ENCODE results near the gene SNED1.
A peak's percentile ranks its signal among the peaks of the same experiment; 100 is the strongest.

The SNED1 gene

DNA sequence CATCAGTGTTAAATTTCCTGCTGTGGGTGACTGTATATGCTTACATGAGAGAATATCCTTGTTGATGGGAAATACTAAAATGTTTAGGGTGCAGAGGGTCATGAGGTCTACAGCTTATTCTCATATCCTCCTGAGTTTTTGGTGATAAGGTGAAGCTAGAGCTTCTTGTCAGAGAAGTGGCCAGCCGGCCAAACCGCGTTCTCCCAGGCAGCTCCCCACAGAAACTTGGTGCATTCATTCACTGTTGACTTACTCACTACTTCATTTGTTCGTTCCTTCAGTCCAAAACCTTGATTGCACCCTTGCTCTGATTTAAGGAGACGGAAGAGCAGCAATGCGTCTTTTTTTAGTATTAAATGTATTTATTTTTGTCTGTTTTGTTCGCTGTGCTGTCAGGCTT is 8.7 kb downstream of the SNED1 start:
- no peak for DNase-seq

- peak; percentile 8 for DNase-seq
Measured at GRCh38 chr2:241007880-241008710, 9.7 kb downstream of the SNED1 start.

- peak; percentile 0 for DNase-seq
Measured at GRCh38 chr2:241008711-241009121, 10.3 kb downstream of the SNED1 start.

- peak; percentile 8 for DNase-seq
Measured at GRCh38 chr2:241009191-241009590, 10.8 kb downstream of the SNED1 start.

DNA sequence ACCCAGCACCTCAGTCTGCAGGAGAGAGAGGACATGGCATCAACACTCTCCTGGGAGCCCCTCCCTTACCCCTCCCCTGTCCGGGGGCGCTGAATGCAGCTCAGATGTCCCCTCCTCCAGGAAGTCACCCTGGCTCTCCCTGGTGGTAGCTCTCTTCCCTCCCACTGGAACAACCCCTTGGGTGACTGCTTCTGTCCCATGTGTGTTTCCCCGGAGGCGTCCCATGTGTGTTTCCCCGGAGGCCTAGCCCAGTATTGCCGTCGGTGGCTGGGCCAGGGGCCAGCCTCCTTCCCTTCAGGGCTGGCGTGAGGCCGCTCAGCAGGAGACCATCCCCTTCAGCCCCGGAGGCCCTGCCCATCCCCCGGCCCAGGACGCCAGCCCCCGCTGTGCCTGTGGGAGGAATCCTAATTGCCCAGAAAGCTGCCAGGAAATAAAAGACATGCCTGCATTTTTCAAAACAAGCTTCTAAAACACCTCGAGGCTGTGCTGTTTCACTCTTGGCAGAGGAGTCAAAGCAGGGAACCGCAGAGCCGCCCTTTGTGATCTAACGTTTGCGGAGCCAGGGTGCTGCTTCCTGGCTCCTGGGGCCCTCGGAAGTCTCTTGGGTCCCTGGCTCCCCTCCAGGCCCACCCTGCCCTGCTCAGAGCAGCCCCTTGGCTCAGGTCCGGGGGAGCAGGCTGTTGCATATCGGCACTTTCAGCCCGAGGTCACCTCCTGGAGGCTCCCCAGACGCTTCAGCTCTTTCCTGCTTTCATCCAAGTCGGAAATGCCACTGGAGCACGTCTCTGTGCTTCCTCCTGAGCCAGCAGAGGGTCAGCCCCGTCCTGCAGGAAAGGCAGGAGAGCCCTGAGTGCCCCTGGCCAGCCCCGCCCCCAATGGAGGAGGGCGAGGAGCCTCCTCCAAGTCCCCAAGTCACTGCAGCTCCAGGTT is 11.4 kb downstream of the SNED1 start:
- DNase-seq: peak; percentile 27

GRCh38 chr2:241010531-241011295 is 12.3 kb downstream of the SNED1 start:
- peak; percentile 9 for DNase-seq

DNA sequence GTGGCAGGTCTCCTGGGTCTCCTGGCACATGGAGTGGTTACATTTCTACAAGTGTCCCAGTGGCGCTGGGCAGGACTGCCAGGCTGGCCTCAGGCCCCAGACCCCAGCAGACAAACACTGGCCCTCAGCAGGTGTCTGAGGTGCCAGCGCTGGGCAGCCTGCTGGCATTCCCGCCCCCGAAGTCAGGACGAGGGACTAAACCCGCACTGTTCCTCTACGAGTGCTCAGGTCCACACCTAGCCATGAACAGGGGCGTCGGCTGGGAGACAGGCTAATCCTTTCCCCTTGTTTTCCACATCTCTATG is 12.8 kb downstream of the SNED1 start:
- peak; percentile 3 for DNase-seq

- DNase-seq: peak; percentile 7
Measured at GRCh38 chr2:241011751-241012510, 13.5 kb downstream of the SNED1 start.

- peak; percentile 0 for DNase-seq
Measured at GRCh38 chr2:241014224-241014623, 15.8 kb downstream of the SNED1 start.

DNA sequence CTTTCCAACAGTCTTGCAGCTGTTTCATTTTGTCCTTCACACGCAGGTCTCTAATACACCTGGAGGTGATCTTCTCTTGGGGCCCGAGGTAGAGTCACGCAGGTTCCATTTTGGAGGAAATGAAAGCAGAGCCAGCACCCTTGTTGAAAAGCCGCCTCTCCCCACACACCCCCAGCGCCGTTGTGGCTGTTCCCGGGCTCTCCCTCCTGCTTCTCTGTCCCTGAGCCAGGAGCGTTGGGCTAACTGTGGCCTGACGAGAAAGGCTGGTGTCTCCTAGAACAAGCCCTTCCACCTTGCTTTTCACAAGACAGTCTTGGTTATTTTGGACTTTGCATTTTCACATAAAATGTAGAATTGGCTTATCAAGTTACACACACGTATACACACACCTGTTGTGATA is 16.3 kb downstream of the SNED1 start:
- DNase-seq: peak; percentile 3

GRCh38 chr2:241015439-241015838 is 17.0 kb downstream of the SNED1 start:
- DNase-seq: peak; percentile 2

- DNase-seq: peak; percentile 2
Measured at GRCh38 chr2:241017228-241017940, 19.0 kb downstream of the SNED1 start.

DNA sequence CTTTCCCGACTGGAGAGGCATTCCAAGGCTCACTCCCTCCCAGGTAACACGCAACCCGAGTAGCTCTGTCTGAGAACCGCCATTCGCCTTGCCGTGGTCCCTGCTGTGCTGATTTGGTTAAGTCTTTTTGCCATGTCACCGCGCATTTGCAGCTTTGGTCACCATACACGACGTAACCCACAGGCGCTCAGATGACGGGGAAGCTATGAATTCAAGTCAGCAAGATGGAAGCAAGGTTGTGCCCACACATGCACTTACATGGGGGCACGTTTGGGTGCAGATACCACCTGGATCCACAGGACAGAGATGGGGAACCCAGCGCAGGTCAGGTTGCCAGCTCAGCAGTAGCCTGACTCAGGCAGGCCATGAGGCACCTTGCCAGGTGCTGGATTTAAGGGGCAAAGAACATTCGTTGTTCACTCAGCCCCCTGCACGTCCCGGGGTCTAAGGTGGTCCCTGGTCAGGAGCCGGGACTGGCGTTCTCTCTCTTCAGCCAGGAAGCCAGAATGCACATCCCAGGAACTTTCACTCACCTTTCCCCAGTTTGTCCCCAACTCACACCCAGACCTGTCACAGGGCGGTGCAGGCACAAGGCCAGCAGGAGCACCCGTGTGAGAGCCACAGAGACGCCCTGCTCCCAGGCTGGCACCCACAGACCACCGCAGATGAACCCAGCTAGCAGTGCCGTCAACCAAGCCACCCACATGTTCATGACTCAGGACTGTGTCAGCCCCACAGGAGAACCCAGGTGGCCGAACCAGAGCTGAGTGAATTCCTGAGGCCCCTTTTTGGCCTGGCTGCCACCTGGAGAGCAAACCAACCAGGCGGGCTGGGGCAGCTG is 19.9 kb downstream of the SNED1 start:
- no peak for DNase-seq

DNA sequence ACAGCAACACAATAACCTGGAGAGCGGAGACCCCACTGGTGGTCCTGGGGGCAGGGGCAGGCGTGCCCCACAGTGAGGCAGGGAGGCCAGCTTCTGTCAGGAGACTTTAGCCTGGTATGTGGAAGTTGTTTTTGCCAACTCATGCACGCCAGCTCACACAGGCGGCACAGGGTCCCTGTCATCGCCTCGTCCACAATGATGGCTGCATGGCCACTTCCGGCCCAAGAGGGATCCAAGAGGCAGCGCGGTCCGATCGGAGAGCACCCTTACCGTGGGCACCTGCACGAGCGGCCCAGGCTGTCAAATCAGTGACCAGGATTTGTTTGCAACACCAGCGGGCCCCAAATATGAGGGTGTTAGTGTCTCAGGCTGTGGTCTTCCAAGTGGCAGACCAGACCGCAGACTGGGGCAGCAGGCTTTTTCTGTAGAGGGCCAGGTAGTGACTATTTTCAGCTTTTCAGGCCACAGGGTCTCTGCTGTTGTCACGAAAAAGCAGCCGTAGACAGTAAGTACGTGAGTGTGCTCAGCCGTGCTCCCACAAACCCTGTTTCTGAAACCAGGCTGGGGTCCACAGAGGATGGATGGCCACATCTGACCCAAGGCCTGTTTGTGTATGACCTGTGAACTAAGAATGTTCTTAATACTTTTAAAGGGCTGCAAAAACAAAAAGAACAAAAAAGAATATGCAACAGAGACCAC is 21.2 kb downstream of the SNED1 start:
- no peak for DNase-seq

GRCh38 chr2:241020201-241020600 is 21.8 kb downstream of the SNED1 start:
- no peak for DNase-seq

GRCh38 chr2:241020629-241021190 is 22.3 kb downstream of the SNED1 start:
- no peak for DNase-seq

GRCh38 chr2:241025639-241026038 is 27.2 kb downstream of the SNED1 start:
- DNase-seq: no peak

DNA sequence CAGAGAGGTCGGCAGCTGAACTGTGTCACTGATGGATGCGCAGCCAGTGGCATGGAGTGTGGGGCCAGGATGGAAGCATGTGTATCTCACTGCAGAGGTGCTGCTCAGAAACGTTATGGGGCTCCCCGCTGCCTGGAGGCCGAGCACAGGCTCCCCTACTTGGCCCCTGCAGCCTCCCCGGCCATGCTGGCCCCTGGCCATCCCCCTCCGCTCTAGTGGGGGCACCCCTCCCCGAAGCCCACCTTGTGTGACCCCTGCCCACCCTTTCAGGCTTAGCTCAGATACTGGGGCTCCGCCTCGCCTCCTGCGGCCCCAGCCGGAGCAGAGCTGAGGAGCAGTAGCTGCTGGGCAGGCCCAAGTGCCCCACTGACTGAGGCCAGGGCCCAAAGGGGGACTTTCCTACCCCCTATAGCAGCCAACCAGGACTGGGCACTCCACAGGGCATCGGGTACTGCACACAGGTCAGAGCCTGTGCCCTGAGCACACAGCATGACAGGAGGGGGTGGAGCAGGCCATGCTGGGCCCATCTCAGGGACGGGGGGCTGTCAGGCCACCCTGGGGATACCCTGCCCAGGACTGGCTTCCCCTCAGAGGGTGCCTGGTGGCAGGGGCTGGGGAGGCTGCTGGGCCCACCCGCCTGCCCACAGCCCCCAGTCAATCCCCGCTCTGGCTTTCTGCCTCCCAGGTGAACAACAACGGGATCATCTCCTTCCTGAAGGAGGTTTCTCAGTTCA is 31.3 kb downstream of the SNED1 start:
- no peak for DNase-seq

DNA sequence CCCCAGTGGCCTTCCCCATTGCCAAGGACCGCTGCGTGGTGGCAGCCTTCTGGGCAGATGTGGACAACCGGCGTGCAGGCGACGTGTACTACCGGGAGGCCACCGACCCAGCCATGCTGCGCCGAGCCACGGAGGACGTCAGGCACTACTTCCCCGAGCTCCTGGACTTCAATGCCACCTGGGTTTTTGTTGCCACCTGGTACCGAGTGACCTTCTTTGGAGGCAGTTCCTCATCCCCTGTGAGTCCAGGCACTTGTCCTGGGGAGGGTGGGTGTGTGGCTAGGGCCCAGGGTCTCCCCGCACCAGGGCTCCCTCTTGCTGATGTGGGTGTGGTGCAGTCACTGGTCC is 31.9 kb downstream of the SNED1 start:
- DNase-seq: no peak
